OCI-LY1 (cell line): ENCODE measurements around the gene UPF1.

Experiments used
- H2AFZ ChIP-seq: fragments of 200-600 bp; sonication (generic), shearing (Covaris generic); 2 replicates; pipeline ENCODE4 v1.6.0; 2014; ENCODE audit warnings: antibody characterized with exemption, mild to moderate bottlenecking, low read length
- H3F3A ChIP-seq: fragments of 200-600 bp; sonication (generic), shearing (Covaris generic); 2 replicates; pipeline ENCODE4 v1.6.0; 2014; ENCODE audit warnings: mild to moderate bottlenecking, antibody characterized with exemption, low read length, moderate library complexity; ENCODE audit not compliant: insufficient read depth
- H3K27ac ChIP-seq: fragments of 200-600 bp; sonication (generic); 2 replicates; pipeline ENCODE4 v1.5.1; 2014; ENCODE audit warnings: low read length, mixed run types, mild to moderate bottlenecking, low read depth; ENCODE audit not compliant: poor library complexity, severe bottlenecking
- H3K27me3 ChIP-seq: fragments of 200-600 bp; sonication (generic); 2 replicates; pipeline ENCODE4 v1.6.0; 2014; ENCODE audit warnings: antibody characterized with exemption, mild to moderate bottlenecking, low read length, moderate library complexity; ENCODE audit not compliant: insufficient read depth
- H3K36me3 ChIP-seq: fragments of 200-600 bp; sonication (generic); 2 replicates; pipeline ENCODE4 v1.6.1; 2014; ENCODE audit warnings: mild to moderate bottlenecking, antibody characterized with exemption, low read length, moderate library complexity, mixed read lengths; ENCODE audit not compliant: insufficient read depth
- H3K4me1 ChIP-seq: fragments of 200-600 bp; sonication (generic); 2 replicates; pipeline ENCODE4 v1.5.1; 2014; ENCODE audit warnings: mild to moderate bottlenecking, low read length, moderate library complexity; ENCODE audit not compliant: insufficient read depth, severe bottlenecking
- H3K4me2 ChIP-seq: fragments of 200-600 bp; sonication (generic), shearing (Covaris generic); 2 replicates; pipeline ENCODE4 v1.6.1; 2014; ENCODE audit warnings: low read length
- H3K4me3 ChIP-seq: fragments of 200-600 bp; sonication (generic); 2 replicates; pipeline ENCODE4 v1.5.1; 2014; ENCODE audit warnings: low read length, low read depth, mild to moderate bottlenecking, mixed read lengths; ENCODE audit not compliant: poor library complexity, severe bottlenecking
- H3K79me2 ChIP-seq: fragments of 200-600 bp; shearing (Covaris generic); 2 replicates; pipeline ENCODE4 v1.6.1; 2016; ENCODE audit warnings: mixed run types, low read length, mixed read lengths; ENCODE audit not compliant: insufficient read depth
- H3K9ac ChIP-seq: fragments of 200-600 bp; sonication (generic), shearing (Covaris generic); 2 replicates; pipeline ENCODE4 v1.6.1; 2014; ENCODE audit warnings: mild to moderate bottlenecking, low read length, mixed read lengths
- H3K9me2 ChIP-seq: fragments of 200-600 bp; sonication (generic), shearing (Covaris generic); 2 replicates; pipeline ENCODE4 v1.6.1; 2014; ENCODE audit warnings: low read depth, mild to moderate bottlenecking, low read length, mixed read lengths
- H3K9me3 ChIP-seq: fragments of 200-600 bp; shearing (Covaris generic); 2 replicates; pipeline ENCODE4 v1.6.1; 2014; ENCODE audit warnings: low read length, mixed read lengths
- H4K20me1 ChIP-seq: fragments of 200-600 bp; sonication (generic), shearing (Covaris generic); 2 replicates; pipeline ENCODE4 v1.6.0; 2016; ENCODE audit warnings: mild to moderate bottlenecking, low read length; ENCODE audit not compliant: insufficient read depth
- CTCF ChIP-seq: fragments of 200-600 bp; sonication (generic), shearing (Covaris generic); IDR thresholded peaks from 2 replicates; pipeline ENCODE4 v1.5.1; 2017; ENCODE audit warnings: mild to moderate bottlenecking, antibody characterized with exemption, low read length, moderate library complexity, mixed read lengths
- EZH2 ChIP-seq: fragments of 200-600 bp; sonication (generic), shearing (Covaris generic); IDR thresholded peaks from 2 replicates; pipeline ENCODE4 v1.8.0; 2017; ENCODE audit warnings: borderline replicate concordance, mixed run types, mild to moderate bottlenecking, antibody characterized with exemption, low read length, moderate library complexity, mixed read lengths

The UPF1 gene

GRCh38 chr19:18791315-18791678 is 40.5 kb upstream of the UPF1 start:
- Histone ChIP-seq H3K4me2 (no peak overlapping the region), H3K9me3 (no peaks in the 10 kb centered on the region), H3K4me3 (no peak overlapping the region), H4K20me1 (no peaks in the 10 kb centered on the region), H3K27me3 (peaks cover 7% of the 10 kb centered on the region; the same call in 1 of the 2 replicates), H3K27ac (no peak overlapping the region), H3K9ac (no peak overlapping the region), H3F3A (no peaks in the 10 kb centered on the region), H3K4me1 (no peaks in the 10 kb centered on the region), H3K36me3 (no peaks in the 10 kb centered on the region), H3K79me2 (no peaks in the 10 kb centered on the region), H3K9me2 (no peaks in the 10 kb centered on the region), H2AFZ (no peak overlapping the region)
- no peak for TF ChIP-seq EZH2
- TF ChIP-seq CTCF, result no peak

- H2AFZ ChIP-seq, result no peak overlapping the region
- TF ChIP-seq CTCF (no peak), EZH2 (no peak)
These were observed 39.1 kb upstream of the UPF1 start for GRCh38 chr19:18792661-18793060.

GRCh38 chr19:18793144-18794028 is 38.4 kb upstream of the UPF1 start:
- Histone ChIP-seq H3K79me2 (no peaks in the 10 kb centered on the region), H3K4me1 (no peaks in the 10 kb centered on the region), H3K27me3 (peaks cover 7% of the 10 kb centered on the region; the same call in 1 of the 2 replicates), H4K20me1 (no peaks in the 10 kb centered on the region), H3K9ac (no peak overlapping the region), H3F3A (no peaks in the 10 kb centered on the region), H3K36me3 (no peaks in the 10 kb centered on the region), H3K4me2 (no peak overlapping the region), H3K9me2 (no peaks in the 10 kb centered on the region), H3K27ac (no peak overlapping the region), H3K4me3 (no peak overlapping the region), H2AFZ (no peak overlapping the region), H3K9me3 (no peaks in the 10 kb centered on the region)
- TF ChIP-seq CTCF (no peak), EZH2 (no peak)

More at GRCh38 chr19:18792661-18793060, 39.1 kb upstream of the UPF1 start:
- no peaks in the 10 kb centered on the region for H4K20me1 ChIP-seq
- no peaks in the 10 kb centered on the region for H3K79me2 ChIP-seq
- no peak overlapping the region for H3K9ac ChIP-seq
- no peak overlapping the region for H3K4me2 ChIP-seq
- H3K27me3 ChIP-seq, result peaks cover 7% of the 10 kb centered on the region; the same call in 1 of the 2 replicates
- H3F3A ChIP-seq, result no peaks in the 10 kb centered on the region
- no peaks in the 10 kb centered on the region for H3K36me3 ChIP-seq
- H3K9me3 ChIP-seq, result no peaks in the 10 kb centered on the region
- H3K4me1 ChIP-seq, result no peaks in the 10 kb centered on the region
- no peaks in the 10 kb centered on the region for H3K9me2 ChIP-seq
- H3K27ac ChIP-seq, result no peak overlapping the region
- no peak overlapping the region for H3K4me3 ChIP-seq
